NOMO-1 (cell line): ENCODE measurements around the gene DPH2.
A peak's percentile ranks its signal among the peaks of the same experiment; 100 is the strongest.

Experiments
- DNase-seq, 2 experiments: peaks; one replicate each; lab custom pipeline; 2025; ENCODE audit not compliant: unreplicated experiment in 2 of 2; lab: John Stamatoyannopoulos, UW

DPH2 gene

GRCh38 chr1:43944860-43945259, 24.9 kb upstream of the DPH2 start:
- DNase-seq: no peak

GRCh38 chr1:43945674-43946235, 24.1 kb upstream of the DPH2 start:
- no peak for DNase-seq

GRCh38 chr1:43946236-43947060, 23.4 kb upstream of the DPH2 start, which contains the start of gene IPO13:
Gene IPO13, plus strand, starts transcription at chr1:43946950. Its CDS starts 651 bp downstream, at chr1:43947601.
- DNase-seq: peak; percentile 96 to 97

- DNase-seq: no peak
These were observed 22.5 kb upstream of the DPH2 start for GRCh38 chr1:43947061-43947873.

- DNase-seq: no peak
These were observed 21.9 kb upstream of the DPH2 start for GRCh38 chr1:43947874-43948437.

GRCh38 chr1:43949678-43950077, 20.1 kb upstream of the DPH2 start:
- no peak for DNase-seq

GRCh38 chr1:43951021-43951985, 18.5 kb upstream of the DPH2 start:
- DNase-seq: no peak

- DNase-seq: no peak
These were observed 17.0 kb upstream of the DPH2 start for GRCh38 chr1:43952731-43953346.

- DNase-seq: no peak
These were observed 16.4 kb upstream of the DPH2 start for GRCh38 chr1:43953361-43953760.

- DNase-seq: no peak
These were observed 15.8 kb upstream of the DPH2 start for GRCh38 chr1:43954036-43954435.

GRCh38 chr1:43956234-43956633, 13.6 kb upstream of the DPH2 start:
- no peak for DNase-seq

GRCh38 chr1:43957407-43958040, 12.3 kb upstream of the DPH2 start:
- no peak for DNase-seq

- DNase-seq: no peak
These were observed 11.2 kb upstream of the DPH2 start for GRCh38 chr1:43958351-43959255.

GRCh38 chr1:43960798-43961197, 9.0 kb upstream of the DPH2 start:
- DNase-seq: no peak

- DNase-seq: no peak
These were observed 8.1 kb upstream of the DPH2 start for GRCh38 chr1:43961692-43962091.

- no peak for DNase-seq
These were observed 7.5 kb upstream of the DPH2 start for GRCh38 chr1:43962324-43962723.

- DNase-seq: no peak
These were observed 6.8 kb upstream of the DPH2 start for GRCh38 chr1:43963006-43963405.

GRCh38 chr1:43963890-43964289, 5.9 kb upstream of the DPH2 start:
- no peak for DNase-seq
